Posterior cingulate gyrus (tissue), 11 donors: Measurements from ENCODE around the gene ANK2.
A peak's percentile ranks its signal among the peaks of the same experiment; 100 is the strongest.

ENCODE experiments used
- DNase-seq, 10 donors: peaks; one replicate each; pipeline versions ENCODE4 v3.0.0 to v3.0.0-alpha.2; 2020 to 2021; ENCODE audit warnings: mixed read lengths in 3 of 10
- intact Hi-C: fragments of 100-400 bp; cut with DNase I; formaldehyde crosslinking; loops from one replicate; pipeline ENCODE4 v1.15.1; 2023

The ANK2 gene

GRCh38 chr4:113270520-113271319 is 221.3 kb downstream of the ANK2 start:
- no peak for DNase-seq
- intact Hi-C loops: loop anchor here (10.0 kb wide), 1 partner anchor 166 kb away; no protein-coding TSS in a partner anchor

DNA sequence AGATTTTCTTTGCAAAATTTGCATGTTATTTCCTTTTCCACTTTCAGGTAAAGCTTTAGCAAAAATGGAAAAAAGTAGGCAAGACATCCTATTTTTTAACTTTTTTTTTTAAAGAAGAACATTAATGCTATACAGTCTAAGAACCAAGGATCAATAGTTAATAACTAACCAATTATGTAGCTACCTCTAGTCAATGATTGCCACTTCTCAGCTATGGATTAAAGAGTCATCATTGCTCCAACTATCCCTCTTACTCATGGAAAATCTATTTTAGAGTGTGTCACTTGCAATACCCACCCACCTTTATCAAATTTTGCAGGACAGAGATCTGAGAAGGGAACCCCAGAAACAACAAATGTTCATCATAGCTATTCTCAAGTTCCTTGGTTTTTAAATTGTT is 223.1 kb downstream of the ANK2 start:
- DNase-seq: no peak
- intact Hi-C loops: loop anchor here (10.0 kb wide), 1 partner anchor 168 kb away; no protein-coding TSS in a partner anchor

GRCh38 chr4:113273721-113274220 is 224.3 kb downstream of the ANK2 start:
- intact Hi-C loops: loop anchor here (10.0 kb wide), 1 partner anchor 169 kb away; no protein-coding TSS in a partner anchor
- no peak for DNase-seq

DNA sequence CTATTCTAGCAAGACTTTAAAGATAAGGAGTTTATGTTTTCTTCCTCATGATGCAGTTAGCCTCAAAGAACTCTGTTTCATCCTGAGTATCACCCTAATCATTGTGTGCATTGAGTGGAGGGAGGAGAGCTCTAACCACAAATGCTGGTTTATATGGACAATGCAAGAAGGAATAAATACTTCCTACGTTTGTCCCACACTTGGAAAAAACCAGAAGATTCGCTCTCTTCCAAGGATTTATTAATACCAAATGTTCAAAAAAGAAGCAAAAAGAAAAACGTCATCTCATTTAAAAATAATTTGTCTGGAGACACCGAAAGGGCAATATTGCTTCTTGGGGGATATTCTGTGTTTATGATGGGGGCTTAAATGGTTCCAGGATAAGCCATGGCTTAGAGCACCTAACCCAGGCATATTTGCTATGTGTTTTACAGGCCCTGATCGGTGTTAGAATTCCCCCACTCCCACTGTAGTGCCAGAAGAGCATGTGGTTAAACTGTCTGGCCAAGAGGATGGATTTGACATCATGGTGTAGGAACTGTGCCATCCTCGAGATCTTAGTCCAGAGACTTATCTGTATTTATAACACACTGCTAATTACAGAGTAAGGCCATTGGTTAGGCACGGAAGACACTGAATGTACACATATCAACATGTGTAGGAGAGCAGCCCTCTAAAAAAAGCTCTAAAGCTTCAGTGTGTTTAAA is 227.2 kb downstream of the ANK2 start:
- no peak for DNase-seq

GRCh38 chr4:113278324-113278934 is 229.0 kb downstream of the ANK2 start:
- intact Hi-C loops: loop anchor here (10.0 kb wide), 1 partner anchor 174 kb away; no protein-coding TSS in a partner anchor
- peak in 9 of 10 donors; percentile 17 to 92 (median 65) for DNase-seq

More for the DNA sequence above, 227.2 kb downstream of the ANK2 start:
- intact Hi-C loops: loop anchor here (10.0 kb wide), 1 partner anchor 172 kb away; no protein-coding TSS in a partner anchor

GRCh38 chr4:113285501-113285900 is 236.0 kb downstream of the ANK2 start:
- no peak for DNase-seq
- intact Hi-C loops: no loop called here

GRCh38 chr4:113288257-113288656 is 238.8 kb downstream of the ANK2 start:
- DNase-seq: no peak
- intact Hi-C loops: no loop called here

DNA sequence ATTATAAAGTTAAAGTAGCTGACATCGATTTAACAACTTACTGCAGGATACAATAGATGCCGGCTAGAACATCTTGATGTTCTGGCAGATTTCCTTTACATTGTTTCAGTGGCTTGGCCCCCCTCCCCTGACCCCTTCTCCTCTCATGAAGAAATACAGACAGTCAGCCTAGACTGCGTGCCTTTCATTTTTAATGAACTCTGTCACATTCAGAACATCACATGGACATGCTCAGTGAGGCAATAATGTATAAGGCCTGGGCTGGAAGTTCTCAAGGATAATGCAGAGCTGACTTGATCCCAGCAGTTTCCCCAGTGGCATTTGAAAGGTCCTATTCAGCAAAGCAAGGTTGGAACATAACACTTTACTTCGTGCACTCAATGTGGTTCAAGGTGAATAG is 239.2 kb downstream of the ANK2 start:
- intact Hi-C loops: no loop called here
- no peak for DNase-seq

DNA sequence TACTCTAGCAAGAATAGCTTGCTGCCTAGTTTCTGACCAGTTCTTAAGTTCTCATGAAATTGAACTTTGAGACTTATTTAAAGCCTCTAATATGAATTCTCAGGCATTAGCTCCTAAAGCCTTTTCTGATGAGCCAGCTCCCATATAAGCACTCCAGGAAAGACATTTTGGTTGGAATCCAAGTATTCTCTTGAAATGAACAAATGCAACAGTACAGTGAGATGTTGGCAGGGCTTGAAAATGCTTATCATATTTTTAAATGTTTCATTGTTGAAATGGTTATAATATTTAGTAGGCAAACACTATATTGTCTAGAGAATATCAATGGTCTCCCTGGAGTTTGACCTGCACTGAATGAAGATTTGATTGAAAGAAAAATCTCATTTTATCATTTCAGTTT is 240.3 kb downstream of the ANK2 start:
- intact Hi-C loops: no loop called here

GRCh38 chr4:113290666-113291065 is 241.2 kb downstream of the ANK2 start:
- DNase-seq: no peak
- intact Hi-C loops: no loop called here

More for the DNA sequence above, 240.3 kb downstream of the ANK2 start:
- DNase-seq: no peak

GRCh38 chr4:113292371-113293042 is 243.1 kb downstream of the ANK2 start:
- intact Hi-C loops: no loop called here
- DNase-seq: peak; percentile 39 to 94 (median 58)

DNA sequence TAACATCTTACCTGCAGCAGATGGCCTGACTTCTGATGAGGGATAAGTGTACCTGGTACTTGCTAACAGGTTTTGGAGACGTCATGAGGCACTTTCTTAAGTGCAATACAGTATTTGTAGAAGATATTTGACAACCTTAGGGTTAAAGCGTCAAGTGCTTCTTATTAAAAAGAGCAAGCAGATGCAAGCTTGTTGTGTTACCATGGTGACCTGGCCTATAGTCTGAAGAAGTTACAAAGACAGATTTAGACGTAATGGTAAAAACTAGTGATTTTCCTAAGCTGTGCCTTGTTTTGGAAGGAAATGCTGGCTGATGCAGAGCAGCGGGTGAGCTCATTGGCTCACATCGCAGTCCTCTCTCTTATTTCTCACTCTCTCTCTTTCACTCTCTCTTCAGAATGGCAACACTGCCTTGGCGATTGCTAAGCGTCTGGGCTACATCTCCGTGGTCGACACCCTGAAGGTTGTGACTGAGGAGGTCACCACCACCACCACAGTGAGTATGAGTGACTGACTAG is 243.6 kb downstream of the ANK2 start:
- peak in 3 of 10 donors; percentile 17 to 88 (median 67) for DNase-seq
- intact Hi-C loops: no loop called here

DNA sequence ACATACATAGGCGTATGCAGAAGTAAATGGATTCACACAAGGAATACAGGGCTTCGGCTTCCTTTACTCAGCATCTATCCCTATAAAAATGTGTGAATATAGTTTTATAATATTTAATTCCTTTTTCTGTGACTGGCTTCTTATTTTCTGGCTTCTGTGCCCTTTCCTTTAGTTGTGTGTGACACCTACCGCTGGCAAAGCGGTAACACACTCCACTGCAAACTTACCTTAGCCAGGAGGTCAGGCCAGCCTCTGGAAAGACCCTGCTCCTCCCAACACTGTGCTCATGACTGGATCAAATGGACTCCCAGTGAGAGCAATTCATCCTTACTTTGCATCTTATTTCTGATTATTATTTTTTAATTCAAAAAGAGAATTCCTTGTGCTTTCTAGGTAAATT is 244.2 kb downstream of the ANK2 start:
- DNase-seq: no peak
- intact Hi-C loops: no loop called here

DNA sequence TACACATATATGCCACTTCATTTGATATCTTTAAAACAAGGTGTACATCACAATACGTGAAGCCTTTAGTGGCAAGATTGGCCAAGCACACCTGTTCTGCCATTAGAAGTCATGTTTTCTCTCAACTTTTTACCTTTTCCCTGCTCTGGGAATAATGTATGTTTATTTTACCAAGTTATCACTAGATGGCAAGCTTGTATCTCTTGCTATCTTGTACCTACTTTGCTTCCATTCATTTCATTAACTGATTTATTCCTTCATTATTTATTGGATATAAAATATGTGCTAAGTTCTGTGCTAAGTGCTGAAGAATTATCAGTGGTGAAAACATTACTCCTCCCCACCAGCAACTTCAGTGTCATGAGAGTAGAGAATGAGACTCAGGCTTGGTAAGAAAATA is 245.5 kb downstream of the ANK2 start:
- intact Hi-C loops: no loop called here
- DNase-seq: no peak

DNA sequence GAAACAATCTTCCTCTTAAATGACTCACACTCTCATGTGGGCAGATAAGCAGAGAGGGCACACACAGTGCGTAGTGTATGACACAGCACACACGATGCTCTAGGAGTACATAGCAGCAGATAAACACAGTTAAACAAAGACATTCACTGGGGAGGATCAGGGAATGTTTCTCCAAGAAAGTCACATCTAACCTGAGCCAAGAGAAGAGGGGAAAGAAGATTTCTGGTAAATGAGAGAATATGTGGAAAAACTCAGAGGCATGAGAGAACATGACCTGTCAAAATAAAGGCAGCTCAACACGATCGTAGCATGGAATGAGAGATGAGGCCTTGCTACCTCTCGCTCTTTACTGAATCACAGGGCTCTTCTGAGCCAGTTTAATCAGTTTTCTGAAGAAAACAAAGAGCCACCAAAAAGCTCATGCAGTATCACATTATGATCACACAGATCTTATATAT is 251.0 kb downstream of the ANK2 start:
- DNase-seq: no peak
- intact Hi-C loops: no loop called here

DNA sequence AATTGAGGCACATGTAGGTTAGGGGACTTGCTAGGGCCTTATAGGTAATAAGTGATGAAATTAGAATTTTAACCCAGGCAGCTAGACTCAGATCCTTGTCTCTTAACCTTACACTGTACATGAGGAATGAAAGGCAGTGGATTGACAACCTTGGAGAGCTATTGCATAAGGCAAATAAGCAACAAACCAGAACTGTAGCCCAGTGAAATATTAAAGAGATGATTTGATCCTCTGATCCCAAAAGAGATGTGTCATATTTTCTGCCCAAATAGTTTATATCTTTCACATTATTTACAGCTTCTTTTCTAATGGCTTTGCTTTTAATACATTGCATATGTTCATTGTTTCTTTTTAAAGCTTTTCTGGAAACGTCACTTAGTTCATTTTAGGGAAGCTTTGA is 252.6 kb downstream of the ANK2 start:
- DNase-seq: no peak
- intact Hi-C loops: no loop called here

- DNase-seq: no peak
- intact Hi-C loops: no loop called here
Observed at GRCh38 chr4:113303315-113303714, 253.9 kb downstream of the ANK2 start.

DNA sequence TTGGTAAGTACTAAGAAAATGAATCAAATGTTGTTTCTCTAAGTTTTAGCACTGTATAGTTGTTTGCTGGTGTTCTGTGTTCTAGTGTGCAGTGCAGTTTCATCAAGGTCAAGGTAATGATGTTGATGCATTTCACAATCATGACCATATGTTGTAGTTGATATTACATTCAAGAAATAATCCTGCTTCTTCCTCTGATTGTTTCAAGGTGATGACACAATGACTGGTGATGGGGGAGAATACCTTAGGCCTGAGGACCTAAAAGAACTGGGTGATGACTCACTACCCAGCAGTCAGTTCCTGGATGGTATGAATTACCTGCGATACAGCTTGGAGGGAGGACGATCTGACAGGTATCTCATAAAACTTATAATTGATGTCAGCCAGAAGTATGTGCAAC is 261.6 kb downstream of the ANK2 start:
- intact Hi-C loops: no loop called here

GRCh38 chr4:113312529-113312928 is 263.1 kb downstream of the ANK2 start:
- no peak for DNase-seq
- intact Hi-C loops: no loop called here

More for the DNA sequence above, 261.6 kb downstream of the ANK2 start:
- DNase-seq: no peak

DNA sequence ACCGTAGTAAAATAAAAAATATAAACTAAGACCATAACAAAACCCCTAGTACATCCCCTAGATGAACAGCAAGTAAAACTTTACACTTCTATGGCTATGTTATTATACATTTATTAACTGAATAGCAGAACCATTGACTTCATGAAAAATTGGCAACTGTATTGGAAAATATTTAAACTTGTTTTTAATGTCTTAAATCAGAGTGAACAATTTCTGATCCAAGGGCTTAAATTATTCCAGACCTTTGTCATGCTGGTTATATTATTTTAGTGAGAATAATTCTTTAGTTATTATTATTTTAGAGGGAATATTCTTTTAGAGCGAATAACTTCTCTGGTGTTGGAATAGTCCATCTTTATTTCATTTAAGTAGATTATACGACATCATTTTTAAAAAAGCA is 265.0 kb downstream of the ANK2 start:
- intact Hi-C loops: no loop called here

More for the DNA sequence above, 265.0 kb downstream of the ANK2 start:
- no peak for DNase-seq
